WTC11 (cell line): ENCODE measurements around the gene SPTBN4. TPM values are rescaled to one million over a fixed set of nuclear protein-coding genes. Genes with fewer than 3 reads are reported as not detected.

Experiments used
- ATAC-seq: fragments of 200-7000 bp; cut with Tn5 transposase; 2 replicates; pipeline ENCODE4 v1.10.0; 2021; ENCODE audit warnings: mild to moderate bottlenecking, moderate library complexity
- CTCF ChIA-PET: fragments of 300-600 bp; sonication (Branson Sonifier 250); formaldehyde crosslinking; loops from one replicate; lab custom pipeline; 2021; ENCODE audit warnings: antibody characterized with exemption; lab: Charles Lee
- POLR2A ChIA-PET: fragments of 350-600 bp; sonication (Branson Sonifier 250); formaldehyde crosslinking; loops from one replicate; lab custom pipeline; 2021; ENCODE audit warnings: antibody characterized with exemption; lab: Charles Lee
- DNase-seq: peaks from one replicate; pipeline ENCODE4 v3.0.0; 2021; ENCODE audit warnings: low spot score
- H3K27ac Mint-ChIP-seq: 2 replicates; pipeline ENCODE4 v1.8.0; 2021; ENCODE audit warnings: mixed read lengths
- H3K27me3 Mint-ChIP-seq: 2 replicates; pipeline ENCODE4 v1.8.0; 2021; ENCODE audit warnings: low read depth, mild to moderate bottlenecking, moderate library complexity, mixed read lengths
- H3K36me3 Mint-ChIP-seq: 2 replicates; pipeline ENCODE4 v1.8.0; 2021; ENCODE audit warnings: mixed read lengths
- H3K4me1 Mint-ChIP-seq: 2 replicates; pipeline ENCODE4 v1.8.0; 2022; ENCODE audit warnings: mixed read lengths
- H3K4me3 Mint-ChIP-seq: 2 replicates; pipeline ENCODE4 v1.8.0; 2021; ENCODE audit warnings: mild to moderate bottlenecking, moderate library complexity, mixed read lengths
- H3K9me3 Mint-ChIP-seq: 2 replicates; pipeline ENCODE4 v1.8.0; 2021; ENCODE audit warnings: mixed read lengths
- JAZF1 ChIP-seq: fragments of 250-450 bp; sonication (Bioruptor Pico); IDR thresholded peaks from 2 replicates; pipeline ENCODE4 v1.9.0; 2021; ENCODE audit warnings: moderate library complexity, mild to moderate bottlenecking, inconsistent platforms
- OVOL2 ChIP-seq: fragments of 250-450 bp; sonication (Bioruptor Pico); IDR thresholded peaks from 2 replicates; pipeline ENCODE4 v1.9.0; 2021; ENCODE audit warnings: mild to moderate bottlenecking, borderline replicate concordance
- PRRX2 ChIP-seq: fragments of 250-450 bp; sonication (Bioruptor Pico); IDR thresholded peaks from 2 replicates; pipeline ENCODE4 v1.8.0; 2021; ENCODE audit warnings: mild to moderate bottlenecking
- RELA ChIP-seq: sonication (generic); formaldehyde crosslinking; IDR thresholded peaks from 2 replicates; pipeline ENCODE4 v1.8.1; 2022; ENCODE audit warnings: missing genetic modification reagents, mild to moderate bottlenecking, borderline replicate concordance
- SP1 ChIP-seq: sonication (generic); formaldehyde crosslinking; conservative IDR thresholded peaks from 2 replicates; pipeline ENCODE4 v1.8.1; 2022; ENCODE audit warnings: missing genetic modification reagents
- TCF7 ChIP-seq: sonication (generic); formaldehyde crosslinking; IDR thresholded peaks from 2 replicates; pipeline ENCODE4 v1.8.0; 2022; ENCODE audit warnings: mild to moderate bottlenecking, low read depth, missing genetic modification reagents, moderate library complexity
- TEAD1 ChIP-seq: sonication (generic); formaldehyde crosslinking; IDR thresholded peaks from 2 replicates; pipeline ENCODE4 v1.8.0; 2022; ENCODE audit warnings: mild to moderate bottlenecking, missing genetic modification reagents
- ZNF121 ChIP-seq: sonication (generic); formaldehyde crosslinking; IDR thresholded peaks from 2 replicates; pipeline ENCODE4 v1.8.0; 2023; ENCODE audit warnings: missing genetic modification reagents
- ZNF232 ChIP-seq: sonication (generic); formaldehyde crosslinking; IDR thresholded peaks from 2 replicates; pipeline ENCODE4 v1.8.0; 2022; ENCODE audit warnings: mild to moderate bottlenecking, missing genetic modification reagents
- total RNA-seq: library from RNA; stranded (reverse); gene quantifications from 3 replicates; pipeline ENCODE4 v1.2.3, GENCODE V29; 2021
- TF ChIP-seq, protein P1 (sequence below): sonication (generic); formaldehyde crosslinking; IDR thresholded peaks from 2 replicates; pipeline ENCODE4 v1.8.1; 2023; ENCODE audit warnings: mild to moderate bottlenecking, missing genetic modification reagents
- TF ChIP-seq, protein P2 (sequence below): sonication (generic); formaldehyde crosslinking; IDR thresholded peaks from 2 replicates; pipeline ENCODE4 v1.8.1; 2022; ENCODE audit warnings: low read depth, missing genetic modification reagents, borderline replicate concordance
- TF ChIP-seq, protein P3 (sequence below): sonication (generic); formaldehyde crosslinking; IDR thresholded peaks from 2 replicates; pipeline ENCODE4 v1.8.0; 2022; ENCODE audit warnings: mild to moderate bottlenecking, missing genetic modification reagents
- TF ChIP-seq, protein P4 (sequence below): fragments of 200-600 bp; IDR thresholded peaks from 2 replicates; pipeline ENCODE4 v1.8.0; 2022; ENCODE audit warnings: antibody characterized with exemption
- TF ChIP-seq, protein P5 (sequence below): sonication (generic); formaldehyde crosslinking; IDR thresholded peaks from 2 replicates; pipeline ENCODE4 v1.8.1; 2023; ENCODE audit warnings: mild to moderate bottlenecking, missing genetic modification reagents, moderate library complexity
- TF ChIP-seq, protein P6 (sequence below): sonication (generic); formaldehyde crosslinking; IDR thresholded peaks from 2 replicates; pipeline ENCODE4 v1.8.1; 2023; ENCODE audit warnings: mild to moderate bottlenecking, moderate library complexity, missing genetic modification reagents
- TF ChIP-seq, protein P7 (sequence below): sonication (generic); formaldehyde crosslinking; conservative IDR thresholded peaks from 2 replicates; pipeline ENCODE4 v1.8.1; 2022; ENCODE audit warnings: mild to moderate bottlenecking, missing genetic modification reagents
- TF ChIP-seq, protein P8 (sequence below): fragments of 250-450 bp; sonication (Bioruptor Pico); IDR thresholded peaks from 2 replicates; pipeline ENCODE4 v1.9.0; 2021; ENCODE audit warnings: moderate library complexity, mild to moderate bottlenecking, inconsistent platforms, borderline replicate concordance
- TF ChIP-seq, protein P9 (sequence below): sonication (generic); formaldehyde crosslinking; IDR thresholded peaks from 2 replicates; pipeline ENCODE4 v1.8.0; 2022; ENCODE audit warnings: mild to moderate bottlenecking, missing genetic modification reagents

Gene SPTBN4
- total RNA-seq, 1 experiment from 2014 or later = 2.8 TPM

DNA sequence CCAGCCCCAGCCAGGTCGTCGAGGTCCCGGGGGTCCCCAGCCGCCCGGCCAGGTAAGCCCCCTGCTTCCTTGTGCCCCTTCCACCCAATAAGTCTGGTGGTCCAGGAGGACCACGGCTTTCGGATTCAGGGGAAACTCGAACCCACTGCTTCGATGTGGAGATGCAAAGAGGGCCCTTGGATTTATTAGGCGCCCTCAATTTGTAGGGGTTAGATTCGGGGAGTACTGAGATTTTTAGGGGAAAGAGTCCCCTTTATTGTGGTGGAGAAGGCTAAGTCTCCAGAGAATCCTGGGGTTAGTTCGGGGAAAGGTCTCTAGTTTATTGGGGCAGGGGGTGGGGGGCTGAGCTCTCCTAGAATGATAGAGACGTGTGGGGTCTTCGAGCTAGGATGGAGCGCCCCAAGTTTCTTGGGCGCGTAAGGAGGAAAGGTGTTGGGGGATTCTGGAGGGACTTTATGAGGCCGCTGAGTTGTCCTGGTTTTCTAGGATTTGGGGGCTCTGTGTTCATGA is 130.6 kb downstream of the SPTBN4 start:
- ChIA-PET CTCF (interaction anchor here (1.0 to 2.6 kb wide), 6 partner anchors 27 to 133 kb away, joined by 3 to 8 read pairs (median 6); no protein-coding TSS in a partner anchor), POLR2A (no interaction called here)
- Mint-ChIP-seq H3K27ac (no peak overlapping the region), H3K9me3 (no peaks in the 10 kb centered on the region), H3K36me3 (no peaks in the 10 kb centered on the region), H3K27me3 (peaks cover 78% of the 10 kb centered on the region), H3K4me3 (peak overlapping the region; percentile 71), H3K4me1 (peaks cover 35% of the 10 kb centered on the region)
- ATAC-seq (no peak), DNase-seq (no peak)
- TF ChIP-seq, protein P1, sequence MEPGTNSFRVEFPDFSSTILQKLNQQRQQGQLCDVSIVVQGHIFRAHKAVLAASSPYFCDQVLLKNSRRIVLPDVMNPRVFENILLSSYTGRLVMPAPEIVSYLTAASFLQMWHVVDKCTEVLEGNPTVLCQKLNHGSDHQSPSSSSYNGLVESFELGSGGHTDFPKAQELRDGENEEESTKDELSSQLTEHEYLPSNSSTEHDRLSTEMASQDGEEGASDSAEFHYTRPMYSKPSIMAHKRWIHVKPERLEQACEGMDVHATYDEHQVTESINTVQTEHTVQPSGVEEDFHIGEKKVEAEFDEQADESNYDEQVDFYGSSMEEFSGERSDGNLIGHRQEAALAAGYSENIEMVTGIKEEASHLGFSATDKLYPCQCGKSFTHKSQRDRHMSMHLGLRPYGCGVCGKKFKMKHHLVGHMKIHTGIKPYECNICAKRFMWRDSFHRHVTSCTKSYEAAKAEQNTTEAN (CRISPR knock-in tag) = peak; percentile 12; the same call in 1 of the 2 replicates
- no peak for TF ChIP-seq PRRX2 (CRISPR knock-in tag)

DNA sequence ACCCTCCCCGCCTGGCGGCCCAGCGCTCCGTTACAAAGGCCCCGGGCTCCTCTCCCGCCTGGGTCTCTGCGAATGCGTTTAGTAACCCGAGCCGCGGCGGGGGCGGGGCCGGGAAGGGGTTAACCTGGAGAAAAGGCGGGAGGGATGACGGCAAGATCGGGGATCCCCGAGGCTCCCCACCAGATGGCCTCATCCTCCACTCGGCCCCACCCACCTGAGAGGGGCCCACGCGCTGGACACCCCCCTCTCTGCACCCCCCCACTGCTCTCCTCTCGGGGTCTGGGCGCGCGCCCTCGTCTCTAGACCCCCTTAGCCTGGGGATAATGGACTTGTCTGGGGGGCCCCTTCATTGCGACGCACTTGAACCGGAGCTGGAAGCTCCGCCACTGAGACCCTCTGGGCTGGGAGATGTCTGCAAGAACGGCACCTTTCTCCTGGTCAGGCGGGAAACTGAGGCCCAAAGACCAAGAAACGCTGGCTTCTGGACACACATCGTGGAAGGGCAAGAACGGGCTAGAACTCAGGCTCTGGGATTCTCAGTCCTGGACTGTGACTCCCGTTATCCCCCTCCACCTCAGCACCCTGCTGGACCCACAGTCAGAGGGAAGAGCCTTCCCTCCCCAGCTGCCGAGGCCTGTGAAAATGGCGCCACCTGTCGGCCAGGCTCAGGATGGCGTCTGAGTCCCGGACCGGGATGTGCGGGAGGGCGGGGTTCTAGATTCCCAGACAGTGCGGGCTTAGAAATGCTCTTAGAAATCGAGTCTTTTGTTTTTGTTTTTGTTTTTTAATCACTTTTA is 131.5 kb downstream of the SPTBN4 start:
- ATAC-seq (peak; percentile 32), DNase-seq (peak; percentile 93)
- Mint-ChIP-seq H3K4me3 (peak overlapping the region; percentile 76), H3K36me3 (no peaks in the 10 kb centered on the region), H3K27me3 (peaks cover 82% of the 10 kb centered on the region), H3K27ac (peak overlapping the region; percentile 82; the same call in 1 of the 2 replicates), H3K4me1 (peaks cover 44% of the 10 kb centered on the region), H3K9me3 (no peaks in the 10 kb centered on the region)
- POLR2A ChIA-PET = interaction anchor here (1.4 kb wide), 1 partner anchor 49 kb away, joined by 3 read pairs; no protein-coding TSS in a partner anchor
- CTCF ChIA-PET = interaction anchor here (0.7 to 7.0 kb wide), 23 partner anchors 11 to 232 kb away, joined by 3 to 71 read pairs (median 6); partner anchors contain the start of gene NUMBL
- peak; percentile 57 for TF ChIP-seq SP1 (CRISPR knock-in tag)
- TF ChIP-seq, protein P2, sequence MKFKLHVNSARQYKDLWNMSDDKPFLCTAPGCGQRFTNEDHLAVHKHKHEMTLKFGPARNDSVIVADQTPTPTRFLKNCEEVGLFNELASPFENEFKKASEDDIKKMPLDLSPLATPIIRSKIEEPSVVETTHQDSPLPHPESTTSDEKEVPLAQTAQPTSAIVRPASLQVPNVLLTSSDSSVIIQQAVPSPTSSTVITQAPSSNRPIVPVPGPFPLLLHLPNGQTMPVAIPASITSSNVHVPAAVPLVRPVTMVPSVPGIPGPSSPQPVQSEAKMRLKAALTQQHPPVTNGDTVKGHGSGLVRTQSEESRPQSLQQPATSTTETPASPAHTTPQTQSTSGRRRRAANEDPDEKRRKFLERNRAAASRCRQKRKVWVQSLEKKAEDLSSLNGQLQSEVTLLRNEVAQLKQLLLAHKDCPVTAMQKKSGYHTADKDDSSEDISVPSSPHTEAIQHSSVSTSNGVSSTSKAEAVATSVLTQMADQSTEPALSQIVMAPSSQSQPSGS (CRISPR knock-in tag) = no peak
- TF ChIP-seq, protein P3, sequence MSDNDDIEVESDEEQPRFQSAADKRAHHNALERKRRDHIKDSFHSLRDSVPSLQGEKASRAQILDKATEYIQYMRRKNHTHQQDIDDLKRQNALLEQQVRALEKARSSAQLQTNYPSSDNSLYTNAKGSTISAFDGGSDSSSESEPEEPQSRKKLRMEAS = 0 out of 2 replicates have a peak, but pooled peaks have one; percentile 48
- TF ChIP-seq, protein P4, sequence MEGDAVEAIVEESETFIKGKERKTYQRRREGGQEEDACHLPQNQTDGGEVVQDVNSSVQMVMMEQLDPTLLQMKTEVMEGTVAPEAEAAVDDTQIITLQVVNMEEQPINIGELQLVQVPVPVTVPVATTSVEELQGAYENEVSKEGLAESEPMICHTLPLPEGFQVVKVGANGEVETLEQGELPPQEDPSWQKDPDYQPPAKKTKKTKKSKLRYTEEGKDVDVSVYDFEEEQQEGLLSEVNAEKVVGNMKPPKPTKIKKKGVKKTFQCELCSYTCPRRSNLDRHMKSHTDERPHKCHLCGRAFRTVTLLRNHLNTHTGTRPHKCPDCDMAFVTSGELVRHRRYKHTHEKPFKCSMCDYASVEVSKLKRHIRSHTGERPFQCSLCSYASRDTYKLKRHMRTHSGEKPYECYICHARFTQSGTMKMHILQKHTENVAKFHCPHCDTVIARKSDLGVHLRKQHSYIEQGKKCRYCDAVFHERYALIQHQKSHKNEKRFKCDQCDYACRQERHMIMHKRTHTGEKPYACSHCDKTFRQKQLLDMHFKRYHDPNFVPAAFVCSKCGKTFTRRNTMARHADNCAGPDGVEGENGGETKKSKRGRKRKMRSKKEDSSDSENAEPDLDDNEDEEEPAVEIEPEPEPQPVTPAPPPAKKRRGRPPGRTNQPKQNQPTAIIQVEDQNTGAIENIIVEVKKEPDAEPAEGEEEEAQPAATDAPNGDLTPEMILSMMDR = peak; percentile 99
- TF ChIP-seq, protein P5, sequence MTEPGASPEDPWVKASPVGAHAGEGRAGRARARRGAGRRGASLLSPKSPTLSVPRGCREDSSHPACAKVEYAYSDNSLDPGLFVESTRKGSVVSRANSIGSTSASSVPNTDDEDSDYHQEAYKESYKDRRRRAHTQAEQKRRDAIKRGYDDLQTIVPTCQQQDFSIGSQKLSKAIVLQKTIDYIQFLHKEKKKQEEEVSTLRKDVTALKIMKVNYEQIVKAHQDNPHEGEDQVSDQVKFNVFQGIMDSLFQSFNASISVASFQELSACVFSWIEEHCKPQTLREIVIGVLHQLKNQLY = no peak
- TF ChIP-seq, protein P6, sequence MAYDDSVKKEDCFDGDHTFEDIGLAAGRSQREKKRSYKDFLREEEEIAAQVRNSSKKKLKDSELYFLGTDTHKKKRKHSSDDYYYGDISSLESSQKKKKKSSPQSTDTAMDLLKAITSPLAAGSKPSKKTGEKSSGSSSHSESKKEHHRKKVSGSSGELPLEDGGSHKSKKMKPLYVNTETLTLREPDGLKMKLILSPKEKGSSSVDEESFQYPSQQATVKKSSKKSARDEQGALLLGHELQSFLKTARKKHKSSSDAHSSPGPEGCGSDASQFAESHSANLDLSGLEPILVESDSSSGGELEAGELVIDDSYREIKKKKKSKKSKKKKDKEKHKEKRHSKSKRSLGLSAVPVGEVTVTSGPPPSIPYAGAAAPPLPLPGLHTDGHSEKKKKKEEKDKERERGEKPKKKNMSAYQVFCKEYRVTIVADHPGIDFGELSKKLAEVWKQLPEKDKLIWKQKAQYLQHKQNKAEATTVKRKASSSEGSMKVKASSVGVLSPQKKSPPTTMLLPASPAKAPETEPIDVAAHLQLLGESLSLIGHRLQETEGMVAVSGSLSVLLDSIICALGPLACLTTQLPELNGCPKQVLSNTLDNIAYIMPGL (CRISPR knock-in tag) = peak; percentile 42; the same call in 1 of the 2 replicates
- 0 out of 2 replicates have a peak, but pooled peaks have one; percentile 22 for TF ChIP-seq ZNF232

DNA sequence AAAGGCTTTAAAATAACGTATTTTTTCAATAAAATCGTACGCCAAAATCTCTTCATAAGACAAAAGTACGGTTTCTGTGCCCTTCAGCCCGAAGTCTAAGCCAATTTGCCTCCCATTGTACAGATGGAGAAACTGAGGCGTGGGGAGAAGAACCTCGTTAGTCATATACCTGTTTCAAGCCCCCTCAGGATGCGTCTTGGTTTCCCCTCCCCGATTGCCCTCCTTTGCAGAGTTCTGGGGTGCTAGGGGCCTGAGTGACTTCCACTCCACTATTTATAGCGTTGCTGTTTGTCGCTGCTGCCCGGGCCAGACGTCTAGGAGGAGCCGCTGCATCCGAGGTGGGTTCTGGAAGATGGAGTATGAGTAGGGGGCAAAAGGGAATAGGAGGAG is 132.1 kb downstream of the SPTBN4 start:
- H3K4me3 Mint-ChIP-seq = peak overlapping the region; percentile 76
- POLR2A ChIA-PET = interaction anchor here (1.4 kb wide), 1 partner anchor 50 kb away, joined by 3 read pairs; no protein-coding TSS in a partner anchor
- H3K9me3 Mint-ChIP-seq = no peaks in the 10 kb centered on the region
- H3K27ac Mint-ChIP-seq = no peak overlapping the region
- H3K4me1 Mint-ChIP-seq = peaks cover 46% of the 10 kb centered on the region
- ATAC-seq (no peak), DNase-seq (no peak)
- H3K36me3 Mint-ChIP-seq = no peaks in the 10 kb centered on the region
- peaks cover 83% of the 10 kb centered on the region for H3K27me3 Mint-ChIP-seq
- CTCF ChIA-PET = interaction anchor here (0.6 to 7.7 kb wide), 26 partner anchors 11 to 233 kb away, joined by 3 to 94 read pairs (median 6); partner anchors contain the start of gene NUMBL
- no peak for TF ChIP-seq RELA
- TF ChIP-seq, protein P7, sequence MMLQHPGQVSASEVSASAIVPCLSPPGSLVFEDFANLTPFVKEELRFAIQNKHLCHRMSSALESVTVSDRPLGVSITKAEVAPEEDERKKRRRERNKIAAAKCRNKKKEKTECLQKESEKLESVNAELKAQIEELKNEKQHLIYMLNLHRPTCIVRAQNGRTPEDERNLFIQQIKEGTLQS = no peak
- no peak for TF ChIP-seq TEAD1 (CRISPR knock-in tag)
- no peak for TF ChIP-seq OVOL2 (CRISPR knock-in tag)
- TF ChIP-seq JAZF1 (CRISPR knock-in tag) = no peak
- TF ChIP-seq, protein P8, sequence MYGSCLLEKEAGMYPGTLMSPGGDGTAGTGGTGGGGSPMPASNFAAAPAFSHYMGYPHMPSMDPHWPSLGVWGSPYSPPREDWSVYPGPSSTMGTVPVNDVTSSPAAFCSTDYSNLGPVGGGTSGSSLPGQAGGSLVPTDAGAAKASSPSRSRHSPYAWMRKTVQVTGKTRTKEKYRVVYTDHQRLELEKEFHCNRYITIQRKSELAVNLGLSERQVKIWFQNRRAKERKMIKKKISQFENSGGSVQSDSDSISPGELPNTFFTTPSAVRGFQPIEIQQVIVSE = no peak
- no peak for TF ChIP-seq ZNF121 (CRISPR knock-in tag)
- no peak for TF ChIP-seq TCF7
- TF ChIP-seq, protein P9, sequence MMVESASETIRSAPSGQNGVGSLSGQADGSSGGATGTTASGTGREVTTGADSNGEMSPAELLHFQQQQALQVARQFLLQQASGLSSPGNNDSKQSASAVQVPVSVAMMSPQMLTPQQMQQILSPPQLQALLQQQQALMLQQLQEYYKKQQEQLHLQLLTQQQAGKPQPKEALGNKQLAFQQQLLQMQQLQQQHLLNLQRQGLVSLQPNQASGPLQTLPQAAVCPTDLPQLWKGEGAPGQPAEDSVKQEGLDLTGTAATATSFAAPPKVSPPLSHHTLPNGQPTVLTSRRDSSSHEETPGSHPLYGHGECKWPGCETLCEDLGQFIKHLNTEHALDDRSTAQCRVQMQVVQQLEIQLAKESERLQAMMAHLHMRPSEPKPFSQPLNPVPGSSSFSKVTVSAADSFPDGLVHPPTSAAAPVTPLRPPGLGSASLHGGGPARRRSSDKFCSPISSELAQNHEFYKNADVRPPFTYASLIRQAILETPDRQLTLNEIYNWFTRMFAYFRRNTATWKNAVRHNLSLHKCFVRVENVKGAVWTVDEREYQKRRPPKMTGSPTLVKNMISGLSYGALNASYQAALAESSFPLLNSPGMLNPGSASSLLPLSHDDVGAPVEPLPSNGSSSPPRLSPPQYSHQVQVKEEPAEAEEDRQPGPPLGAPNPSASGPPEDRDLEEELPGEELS (CRISPR knock-in tag) = no peak
